ENCODE results near the gene SH2B2.

The SH2B2 gene

GRCh38 chr7:102286237-102287110 is at the start of gene SH2B2:
TSS of gene SH2B2 (plus strand) at chr7:102286868. CDS start at chr7:102300551, 13,683 bp downstream.
- H3K4me3 ChIP-seq (ENCODE audit: low read depth, low read length): peak within 1 kb of the TSS; percentile 65

DNA sequence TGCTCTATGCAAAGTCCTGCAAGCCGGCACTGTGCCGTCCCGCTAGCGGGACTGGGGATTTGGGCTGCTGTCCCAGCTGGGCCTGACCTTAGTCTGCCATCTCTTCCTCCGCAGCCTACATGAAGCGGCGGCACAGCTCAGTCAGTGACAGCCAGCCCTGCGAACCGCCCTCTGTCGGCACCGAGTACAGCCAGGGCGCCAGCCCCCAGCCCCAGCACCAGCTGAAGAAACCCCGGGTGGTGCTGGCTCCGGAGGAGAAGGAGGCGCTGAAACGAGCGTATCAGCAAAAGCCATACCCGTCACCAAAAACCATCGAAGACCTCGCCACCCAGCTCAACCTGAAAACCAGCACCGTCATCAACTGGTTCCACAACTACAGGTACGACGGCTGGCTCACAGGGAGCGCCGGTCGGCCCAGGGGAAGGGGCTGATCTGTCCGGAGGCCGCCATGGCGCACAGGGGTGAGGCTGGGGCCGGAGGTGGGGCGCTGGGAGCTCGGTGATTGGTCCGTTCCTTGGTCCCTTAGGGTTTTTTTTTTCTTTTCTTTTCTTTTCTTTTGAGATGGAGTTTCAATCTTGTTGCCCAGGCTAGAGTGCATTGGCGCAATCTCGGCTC is 47.4 kb upstream of the SH2B2 start:
- H3K4me3 ChIP-seq (ENCODE audit: low read depth, low read length): no peak overlapping the region

DNA sequence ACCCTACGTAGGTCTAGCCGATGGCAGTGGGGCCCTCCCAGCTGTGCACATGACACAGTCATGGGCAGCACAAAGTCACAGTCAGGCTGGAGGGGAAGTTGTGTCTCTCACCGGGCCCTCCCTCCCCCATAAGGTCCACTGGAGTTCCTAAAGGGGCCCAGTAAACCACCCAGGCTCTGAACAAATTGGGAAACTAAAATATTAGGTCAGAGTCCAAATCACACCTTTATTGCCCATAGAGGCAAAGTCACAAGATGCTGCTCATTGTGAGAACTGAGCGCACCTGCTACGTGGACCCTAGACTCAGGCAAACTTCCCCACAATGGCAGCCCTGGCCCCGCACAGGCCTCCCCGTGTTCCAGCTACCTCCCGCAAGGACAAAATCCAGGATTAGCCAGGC is 45.2 kb upstream of the SH2B2 start:
- H3K4me3 ChIP-seq (ENCODE audit: low read depth, low read length): no peak overlapping the region

- H3K4me3 ChIP-seq (ENCODE audit: low read depth, low read length): no peak overlapping the region
Observed at GRCh38 chr7:102244601-102245000, 42.1 kb upstream of the SH2B2 start.

- H3K4me3 ChIP-seq (ENCODE audit: low read depth, low read length): no peak overlapping the region
Observed at GRCh38 chr7:102248081-102248455, 38.6 kb upstream of the SH2B2 start.

DNA sequence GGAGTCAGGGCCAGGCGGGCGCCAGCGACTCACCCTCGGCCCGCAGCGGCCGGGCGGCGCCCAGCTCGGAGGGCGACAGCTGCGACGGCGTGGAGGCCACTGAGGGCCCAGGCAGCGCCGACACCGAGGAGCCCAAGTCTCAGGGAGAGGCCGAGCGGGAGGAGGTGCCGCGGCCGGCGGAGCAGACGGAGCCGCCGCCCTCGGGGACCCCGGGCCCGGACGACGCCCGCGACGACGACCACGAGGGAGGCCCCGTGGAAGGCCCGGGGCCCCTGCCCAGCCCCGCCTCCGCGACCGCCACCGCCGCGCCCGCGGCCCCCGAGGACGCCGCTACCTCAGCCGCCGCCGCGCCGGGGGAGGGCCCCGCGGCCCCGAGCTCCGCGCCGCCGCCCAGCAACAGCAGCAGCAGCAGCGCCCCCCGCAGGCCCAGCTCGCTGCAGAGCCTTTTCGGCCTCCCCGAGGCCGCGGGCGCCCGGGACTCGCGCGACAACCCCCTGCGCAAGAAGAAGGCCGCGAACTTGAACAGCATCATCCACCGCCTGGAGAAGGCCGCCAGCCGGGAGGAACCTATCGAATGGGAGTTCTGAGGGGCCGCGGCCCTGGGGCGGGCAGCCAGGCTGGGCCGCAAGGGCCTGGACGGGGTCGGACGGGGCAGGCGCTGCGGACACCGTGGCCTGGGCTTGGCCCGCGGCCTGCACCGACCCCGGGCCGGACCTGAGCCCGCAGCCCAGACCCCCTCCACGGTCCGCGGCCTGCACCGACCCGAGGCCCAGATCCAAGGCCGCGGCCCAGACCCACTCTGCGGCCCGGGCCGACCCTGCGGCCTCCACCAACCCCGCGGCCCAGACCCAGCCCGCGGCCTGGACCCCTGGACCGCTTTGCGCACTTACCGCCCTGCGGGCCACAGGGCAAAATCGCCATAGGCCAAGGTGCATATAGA is 37.9 kb upstream of the SH2B2 start:
- no peak overlapping the region for H3K4me3 ChIP-seq (ENCODE audit: low read depth, low read length)

DNA sequence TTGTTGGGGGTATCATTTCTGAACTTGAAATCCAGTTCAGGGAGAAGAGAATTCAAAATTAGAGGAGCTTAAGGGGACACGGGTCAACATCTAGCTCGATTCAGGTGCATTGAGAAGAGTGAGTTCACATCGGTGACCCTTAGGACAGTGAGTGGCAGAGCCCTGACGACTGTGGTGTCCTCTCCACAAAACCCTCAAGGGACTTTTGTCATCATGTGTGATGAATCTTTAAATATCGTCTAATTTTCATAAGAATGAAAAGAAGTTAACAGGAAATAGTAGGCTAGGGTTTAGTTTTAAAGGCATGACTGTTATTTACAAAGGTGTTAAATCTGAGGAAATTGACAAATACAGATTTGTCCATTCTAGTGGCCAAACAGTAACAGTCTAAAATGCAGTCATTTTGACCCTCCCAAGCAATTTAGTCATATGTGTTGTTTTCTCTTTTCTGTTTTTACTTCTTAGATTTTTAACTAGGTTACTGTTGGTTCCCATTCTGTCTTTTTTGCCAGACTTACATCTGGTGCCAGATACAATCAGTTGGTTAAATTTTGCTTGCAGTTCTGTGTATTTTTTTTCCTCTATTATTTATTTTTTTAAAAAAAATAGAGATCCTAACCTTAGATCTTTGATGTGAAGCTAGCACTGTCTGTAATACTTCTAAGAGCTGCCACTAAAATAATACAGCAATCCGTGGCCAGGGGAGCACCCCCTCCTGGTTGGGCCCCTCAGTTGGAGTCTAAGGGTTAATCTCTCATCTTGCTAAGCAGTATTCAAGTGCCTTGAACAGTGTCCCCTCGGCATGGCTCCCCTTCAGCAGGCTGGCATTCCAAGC is 34.9 kb upstream of the SH2B2 start:
- H3K4me3 ChIP-seq (ENCODE audit: low read depth, low read length): no peak overlapping the region

DNA sequence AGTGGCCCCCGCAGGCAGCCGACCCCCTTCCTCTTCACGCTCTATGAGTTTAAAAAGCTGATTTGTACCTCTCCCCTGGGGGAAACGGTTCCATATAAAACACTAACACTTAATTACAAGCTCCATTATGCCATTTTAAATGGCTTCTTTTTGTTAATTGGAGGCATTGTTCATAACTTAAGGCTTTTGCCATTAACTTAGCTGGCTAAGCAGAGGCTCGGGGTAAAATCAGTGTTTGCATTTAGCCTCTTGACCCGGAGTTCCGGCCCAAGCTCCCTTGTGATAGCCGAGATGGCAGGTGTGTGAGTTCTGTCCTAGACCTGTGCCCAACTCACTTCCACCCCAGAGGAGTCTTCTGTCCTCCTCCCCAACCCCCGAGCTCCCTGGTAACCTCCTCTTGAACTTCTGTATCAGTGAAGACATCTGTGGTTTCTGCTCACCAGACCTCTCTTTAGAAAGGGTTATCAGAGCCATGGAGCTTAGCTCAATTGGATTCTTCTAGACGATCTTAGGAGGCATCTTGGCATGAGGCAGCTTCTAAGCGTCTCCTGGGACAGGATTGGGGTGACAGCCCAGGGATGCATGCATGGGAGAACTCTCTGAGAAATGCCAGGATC is 34.2 kb upstream of the SH2B2 start:
- no peak overlapping the region for H3K4me3 ChIP-seq (ENCODE audit: low read depth, low read length)

DNA sequence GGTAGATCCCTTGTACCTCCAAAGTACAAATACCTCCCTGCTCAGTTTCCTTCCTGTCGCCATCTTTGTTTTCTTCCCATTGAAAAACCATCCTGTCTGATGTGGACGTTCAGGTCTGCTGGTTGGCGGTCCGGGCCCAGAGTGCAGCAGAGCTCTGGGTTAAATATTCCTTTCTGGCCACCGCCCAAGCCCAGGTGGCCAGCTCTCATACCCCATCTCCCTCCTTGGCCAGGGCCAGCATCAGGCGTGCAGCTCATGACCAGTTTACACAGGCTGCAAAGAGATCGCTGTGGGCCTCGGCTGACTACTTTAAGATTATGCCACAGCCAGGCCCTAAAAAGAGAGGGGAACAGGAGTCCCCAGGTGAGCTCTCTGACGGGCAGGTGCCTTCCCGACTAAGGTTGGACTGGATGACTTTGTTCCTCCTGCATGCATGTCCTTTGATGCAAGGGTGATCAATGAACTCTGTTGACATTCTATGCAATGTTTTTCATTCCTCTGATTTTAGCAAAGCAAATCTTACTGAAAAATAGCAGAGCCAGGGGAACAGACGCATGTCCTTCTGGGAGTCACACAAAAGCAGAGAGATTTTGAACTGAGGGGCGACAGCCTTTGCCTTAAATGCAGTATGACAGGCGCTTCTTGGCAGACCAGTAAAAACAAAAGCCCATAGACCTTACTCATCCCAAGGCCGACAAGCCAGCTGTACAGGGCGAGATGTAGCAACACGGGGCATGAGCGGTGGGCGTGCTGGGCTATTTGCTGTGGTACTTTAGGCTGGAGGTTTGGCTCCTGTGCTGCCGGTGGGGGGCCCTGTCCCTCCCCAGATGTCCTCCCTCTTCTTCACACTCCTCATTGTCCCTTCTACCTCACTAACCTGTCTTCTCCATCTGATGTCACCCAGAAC is 33.3 kb upstream of the SH2B2 start:
- H3K4me3 ChIP-seq (ENCODE audit: low read depth, low read length): no peak overlapping the region

DNA sequence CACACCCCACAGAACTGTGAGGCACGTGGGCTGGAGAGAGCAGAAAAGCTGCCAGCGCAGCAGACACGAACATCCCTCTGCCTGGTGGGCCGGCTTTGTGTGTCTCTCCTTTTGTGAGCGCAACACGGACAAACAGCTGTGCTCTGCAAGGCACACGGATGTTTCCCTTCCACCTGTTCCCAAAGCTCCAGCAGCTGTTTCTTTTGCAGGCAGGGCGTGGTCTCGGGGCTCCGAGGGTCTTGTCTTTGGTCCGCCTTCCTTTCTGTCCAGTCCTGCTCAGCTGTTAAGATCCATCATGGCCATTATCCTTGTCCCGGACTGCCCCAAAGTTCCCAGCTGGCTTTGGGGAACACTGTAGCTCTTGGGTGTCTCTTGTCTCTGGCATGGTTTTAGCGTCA is 32.7 kb upstream of the SH2B2 start:
- H3K4me3 ChIP-seq (ENCODE audit: low read depth, low read length): no peak overlapping the region

DNA sequence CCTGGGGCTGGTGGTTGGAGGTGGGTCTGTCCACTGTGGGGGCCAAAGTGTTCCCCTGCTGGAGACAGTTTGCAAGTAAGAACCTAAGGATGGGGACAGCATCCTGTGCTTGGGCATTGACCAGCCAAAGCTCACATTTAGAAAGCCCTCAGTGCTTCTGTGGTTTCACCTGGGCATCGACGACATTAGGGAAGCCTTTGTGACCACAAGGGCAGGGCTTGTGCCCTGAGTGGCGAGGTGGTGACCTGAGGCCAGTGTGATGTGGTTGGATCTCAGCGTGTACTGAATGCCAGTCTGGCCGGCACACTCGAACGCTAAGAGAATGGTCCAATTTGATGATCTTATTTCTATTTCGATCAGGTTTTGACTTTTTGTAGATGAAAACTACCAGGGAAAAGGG is 32.1 kb upstream of the SH2B2 start:
- H3K4me3 ChIP-seq (ENCODE audit: low read depth, low read length): no peak overlapping the region

GRCh38 chr7:102255501-102255900 is 31.2 kb upstream of the SH2B2 start:
- H3K4me3 ChIP-seq (ENCODE audit: low read depth, low read length): no peak overlapping the region

DNA sequence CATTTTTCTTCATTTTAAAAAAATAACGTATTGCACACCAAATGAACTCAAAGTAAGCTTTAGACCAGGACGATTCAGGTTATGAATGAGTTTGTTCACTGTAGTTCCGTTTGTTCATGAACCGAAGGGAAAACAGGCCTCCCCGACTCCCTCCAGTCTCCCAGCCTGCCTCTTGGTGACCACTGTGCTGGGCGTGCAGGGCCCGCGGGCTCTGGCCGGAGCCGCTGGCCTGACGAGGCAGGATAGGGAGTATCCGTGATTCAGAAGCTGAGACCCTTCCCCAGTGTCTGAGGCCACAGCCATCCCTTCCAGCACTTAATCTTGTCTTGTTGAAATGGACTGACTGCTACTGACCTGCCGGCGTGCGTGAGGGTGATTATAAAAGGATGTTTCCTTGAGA is 30.8 kb upstream of the SH2B2 start:
- no peak overlapping the region for H3K4me3 ChIP-seq (ENCODE audit: low read depth, low read length)

GRCh38 chr7:102258073-102258748 is 28.5 kb upstream of the SH2B2 start:
- H3K4me3 ChIP-seq (ENCODE audit: low read depth, low read length): no peak overlapping the region

GRCh38 chr7:102258749-102259107 is 27.9 kb upstream of the SH2B2 start:
- no peak overlapping the region for H3K4me3 ChIP-seq (ENCODE audit: low read depth, low read length)

DNA sequence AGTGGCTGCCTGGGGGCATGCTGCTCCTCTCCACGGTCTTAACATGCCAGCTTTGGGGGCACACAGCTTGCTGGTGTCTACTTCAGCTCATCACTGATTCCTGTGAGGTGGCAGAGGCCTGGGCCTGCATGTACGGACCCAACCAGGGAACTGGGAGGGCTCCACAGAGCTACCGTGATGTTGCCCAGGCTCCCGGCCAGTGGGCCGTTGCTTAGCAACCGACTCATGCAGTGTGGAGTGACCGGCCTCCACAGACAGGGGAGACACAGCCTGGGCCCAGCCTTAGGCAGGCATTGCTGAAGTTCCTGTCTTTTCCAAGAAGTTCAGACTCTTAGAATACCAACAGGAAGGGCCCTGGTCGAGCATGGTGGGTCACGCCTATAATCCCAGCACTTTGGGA is 25.8 kb upstream of the SH2B2 start:
- H3K4me3 ChIP-seq (ENCODE audit: low read depth, low read length): no peak overlapping the region

DNA sequence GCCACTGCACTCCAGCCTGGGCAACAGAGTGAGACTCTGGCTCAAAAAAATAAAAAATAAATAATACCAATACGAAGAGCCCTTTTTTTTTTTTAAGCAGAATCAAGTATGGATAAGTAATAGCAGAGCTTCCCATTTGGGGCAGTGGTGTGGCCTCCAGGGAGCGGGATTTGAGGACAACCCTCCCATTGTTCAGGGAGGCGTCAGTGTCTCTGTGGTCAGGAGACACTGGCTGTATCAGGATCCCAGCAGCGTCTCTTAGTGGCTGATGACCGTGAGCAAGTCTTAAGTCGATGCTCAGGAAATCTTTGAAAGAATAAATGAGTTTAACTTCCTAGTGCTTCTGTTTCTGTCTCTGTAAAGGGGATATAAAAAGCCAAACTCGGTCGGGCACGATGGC is 25.2 kb upstream of the SH2B2 start:
- no peak overlapping the region for H3K4me3 ChIP-seq (ENCODE audit: low read depth, low read length)

DNA sequence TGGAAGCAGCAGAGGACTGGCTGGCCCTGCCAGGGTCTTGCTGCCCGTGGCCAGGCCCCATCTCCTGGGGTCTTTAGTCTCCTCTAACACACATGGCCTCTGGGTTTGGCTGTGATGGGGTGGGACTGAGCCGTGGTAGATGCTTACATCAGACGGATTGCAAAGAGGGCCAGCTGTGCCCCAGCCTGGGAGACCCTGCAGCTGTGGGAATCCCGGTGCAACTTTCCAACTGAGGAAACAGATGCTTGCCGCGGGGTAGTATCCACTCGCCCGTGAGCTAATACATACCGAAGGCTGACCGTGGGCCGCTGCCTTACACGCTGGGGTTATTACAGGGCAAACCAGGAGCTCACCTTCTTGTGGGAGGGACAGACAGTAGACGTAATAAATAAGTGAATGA is 24.1 kb upstream of the SH2B2 start:
- no peak overlapping the region for H3K4me3 ChIP-seq (ENCODE audit: low read depth, low read length)

Data from iPS-11a (cell line).